VCaP (cell line): ENCODE results near the gene RARB.

ENCODE experiments used
- H3K27ac ChIP-seq: fragments of 450-650 bp; 2 replicates; pipeline ENCODE4 v1.5.1; 2017
- CTCF ChIP-seq: fragments of 450-650 bp; conservative IDR thresholded peaks from 2 replicates; pipeline ENCODE4 v1.5.1; 2017; ENCODE audit warnings: mild to moderate bottlenecking, moderate library complexity

The RARB gene

GRCh38 chr3:25421747-25422146, 6.3 kb upstream of the RARB start:
- no peak for TF ChIP-seq CTCF
- no peak overlapping the region for H3K27ac ChIP-seq

GRCh38 chr3:25423780-25424588, 4.1 kb upstream of the RARB start:
- TF ChIP-seq CTCF: no peak
- H3K27ac ChIP-seq: no peak overlapping the region

- no peak for TF ChIP-seq CTCF
- H3K27ac ChIP-seq: no peak overlapping the region
These were observed 3.4 kb upstream of the RARB start for GRCh38 chr3:25424614-25425013.

- no peak for TF ChIP-seq CTCF
- no peak overlapping the region for H3K27ac ChIP-seq
These were observed 1.7 kb upstream of the RARB start for GRCh38 chr3:25426408-25426807.

GRCh38 chr3:25427155-25427554, 908 bp upstream of the RARB start:
- H3K27ac ChIP-seq: no peak overlapping the region
- TF ChIP-seq CTCF: no peak

GRCh38 chr3:25427563-25427941, 511 bp upstream of the RARB start:
- H3K27ac ChIP-seq: no peak overlapping the region
- no peak for TF ChIP-seq CTCF

- H3K27ac ChIP-seq: no peak overlapping the region
- TF ChIP-seq CTCF: no peak
These were observed 799 bp downstream of the RARB start for GRCh38 chr3:25428789-25429335.
